ENCODE results near the gene AP3S2. TPM values are rescaled to one million over a fixed set of nuclear protein-coding genes. Genes with fewer than 3 reads are reported as not detected.

The AP3S2 gene
- total and polyA plus RNA-seq, 2 of the 13 experiments (the other 11 are each of a cell fraction or from before 2014, with no cell fraction given) = 17.6 to 44.4 TPM

GRCh38 chr15:89898146-89898545 is 4.4 kb upstream of the AP3S2 start (continued):
- TF ChIP-seq ATF6 (CRISPR knock-in tag; conservative IDR thresholded peaks at IDR 0.05) (no peak), ZNF251 (CRISPR knock-in tag; IDR thresholded peaks at IDR 0.05) (no peak)

GRCh38 chr15:89893027-89893426 is 767 bp downstream of the AP3S2 start:
- no peak overlapping the region for H2AFZ ChIP-seq (ENCODE audit: low read length)
- ChIA-PET POLR2A (no interaction called here), CTCF (ENCODE audit: low intra/inter-chr PET ratio, low total read pairs) (no interaction called here)
- H3K27ac ChIP-seq (ENCODE audit: extremely low read length, insufficient read depth, low read length) = peak overlapping the region; percentile 88
- no TSS peak for BruUV-seq (replicated peaks)
- peak overlapping the region; percentile 81 to 89 (median 89) for H3K4me3 ChIP-seq (replicated peaks in 1 of 3; ENCODE audit: insufficient read depth in 1 of 3, low read depth in 2 of 3, low read length in 3 of 3)
- FAIRE-seq (no peak), ATAC-seq (no peak), DNase-seq (ENCODE audit: low spot score) (no peak)
- peak overlapping the region; percentile 87 for H3K9ac ChIP-seq (ENCODE audit: insufficient read depth, low read depth, low read length)
- peaks cover 5 to 10% of the 10 kb centered on the region in 2 experiments; a peak in 4 of 5 replicates for H3K36me3 ChIP-seq (replicated peaks in 1 of 2; ENCODE audit: control insufficient read depth in 1 of 2, insufficient read depth in 2 of 2, low read length in 2 of 2)
- H3K4me1 ChIP-seq (ENCODE audit: insufficient read depth, low read length) = peaks cover 15% of the 10 kb centered on the region; the same call in 1 of the 2 replicates
- no peaks in the 10 kb centered on the region; a peak in 1 of 5 replicates for H3K27me3 ChIP-seq (ENCODE audit: control insufficient read depth in 1 of 2, insufficient read depth in 2 of 2, low read length in 2 of 2)
- no peaks in the 10 kb centered on the region for H3K9me3 ChIP-seq (ENCODE audit: low read length)
- intact Hi-C loops (cut with micrococcal nuclease; ENCODE audit: unreplicated experiment) (no loop called here), in situ Hi-C loops (cut with HindIII; ENCODE audit: extremely low pct_ligation_motif_present, low pct_unique_long_range_greater_than_20kb) (no loop called here)
- 19% methylated on average over 6 of the region's 6 CpGs for WGBS (ENCODE audit: low lambda C conversion rate)
- peak overlapping the region; percentile 91 for H3K4me2 ChIP-seq (ENCODE audit: low read depth, low read length)
- peaks cover 15% of the 10 kb centered on the region for H3K79me2 ChIP-seq (ENCODE audit: insufficient read depth, low read length)
- H4K20me1 ChIP-seq (ENCODE audit: insufficient read depth, low read length) = no peaks in the 10 kb centered on the region
- TF ChIP-seq ZNF777 (CRISPR knock-in tag; IDR thresholded peaks at IDR 0.05) (no peak), GPBP1L1 (CRISPR knock-in tag; IDR thresholded peaks at IDR 0.05) (no peak), ZNF274 (CRISPR knock-in tag; IDR thresholded peaks at IDR 0.05) (no peak), MATR3 (CRISPR knock-in tag; IDR thresholded peaks at IDR 0.05) (no peak), WIZ (CRISPR knock-in tag; IDR thresholded peaks at IDR 0.05) (no peak), ZNF639 (CRISPR knock-in tag; conservative IDR thresholded peaks at IDR 0.05) (no peak), ZNF3 (CRISPR knock-in tag; IDR thresholded peaks at IDR 0.05) (no peak), TFDP2 (CRISPR knock-in tag; IDR thresholded peaks at IDR 0.05) (no peak), EHMT2 (IDR thresholded peaks at IDR 0.05; ENCODE audit: borderline replicate concordance, low read depth, low read length) (no peak), FOXP1 (IDR thresholded peaks at IDR 0.05) (no peak), FOXP1 (CRISPR knock-in tag; IDR thresholded peaks at IDR 0.05) (no peak), DPF2 (CRISPR knock-in tag; IDR thresholded peaks at IDR 0.05; ENCODE audit: borderline replicate concordance, low read depth) (no peak), ZBTB37 (CRISPR knock-in tag; IDR thresholded peaks at IDR 0.05) (no peak)

Data from HepG2 (cell line).